Gastrocnemius medialis (tissue), 4 donors: ENCODE measurements around the gene IL27RA. TPM values are rescaled to one million over a fixed set of nuclear protein-coding genes. Genes with fewer than 3 reads are reported as not detected.

ENCODE experiments used
- ATAC-seq, 2 donors: fragments of 150-250 bp; one replicate each; pipeline ENCODE4 v1.9.1; 2016
- DNase-seq, 2 donors: peaks; one replicate each; pipeline ENCODE4 v3.0.0-alpha.2; 2019
- H3K27ac ChIP-seq, 4 donors: fragments of 200-600 bp; sonication (generic); 1 replicate in 1 of 4; 2 replicates in 3 of 4; pipeline ENCODE4 v1.5.1; 2016 to 2018; ENCODE audit warnings: mild to moderate bottlenecking in 2 of 4, moderate library complexity in 1 of 4
- H3K27me3 ChIP-seq, 3 donors: fragments of 200-600 bp; sonication (generic) in 2 of 3; 1 replicate in 1 of 3; 2 replicates in 2 of 3; pipeline versions ENCODE4 v1.5.1 to v1.6.0; 2016 to 2019; ENCODE audit warnings: mild to moderate bottlenecking in 1 of 3, moderate library complexity in 1 of 3
- H3K36me3 ChIP-seq, 2 donors: fragments of 200-600 bp; sonication (generic) in 1 of 2; one replicate each; pipeline ENCODE4 v1.5.1; 2017 to 2018
- H3K4me1 ChIP-seq, 2 donors: fragments of 200-600 bp; sonication (generic) in 1 of 2; one replicate each; pipeline ENCODE4 v1.5.1; 2016 to 2017; ENCODE audit warnings: mild to moderate bottlenecking in 2 of 2
- H3K4me3 ChIP-seq, 4 donors: fragments of 200-600 bp; sonication (generic) in 3 of 4; 1 replicate in 1 of 4; 2 replicates in 3 of 4; pipeline ENCODE4 v1.5.1; 2016 to 2019; ENCODE audit warnings: mild to moderate bottlenecking in 2 of 4
- H3K9me3 ChIP-seq, 3 donors: fragments of 200-600 bp; sonication (generic) in 2 of 3; 1 replicate in 1 of 3; 2 replicates in 2 of 3; pipeline ENCODE4 v1.5.1; 2016 to 2019
- POLR2A ChIP-seq, 2 donors: fragments of 450-650 bp; IDR thresholded peaks; one replicate each; pipeline ENCODE4 v1.6.1; 2017; ENCODE audit warnings: antibody characterized with exemption in 2 of 2, mild to moderate bottlenecking in 2 of 2, moderate library complexity in 2 of 2
- in situ Hi-C, 4 donors: fragments of 200-750 bp; cut with MboI; loops; one replicate each; pipeline versions ENCODE4 v1.15.0 to v1.8.0; 2017; ENCODE audit warnings: low sequenced_read_pairs in 4 of 4
- intact Hi-C: fragments of 100-400 bp; cut with DNase I; formaldehyde crosslinking; loops from one replicate; pipeline ENCODE4 v1.15.1; 2023; ENCODE audit warnings: low total_unique reads
- total RNA-seq, 4 donors: library from RNA; depleted of rRNA; stranded (reverse); fragments of >200 nt; gene quantifications; one replicate each; pipeline versions ENCODE4 v1.1.0 to v1.2.3, GENCODE V29; 2016
- TF ChIP-seq, protein P1 (sequence below), 5 experiments: fragments of 450-650 bp in 3 of 5; fragments of 200-600 bp in 2 of 5; sonication (generic) in 2 of 5; IDR thresholded peaks in 4 of 5; conservative IDR thresholded peaks in 1 of 5; 1 replicate in 4 of 5; 2 replicates in 1 of 5; pipeline ENCODE4 v1.5.1; 2016 to 2019; ENCODE audit warnings: antibody characterized with exemption in 5 of 5, mild to moderate bottlenecking in 3 of 5, moderate library complexity in 3 of 5

The IL27RA gene
- total RNA-seq, 4 donors from 2014 or later = 1.4 to 3.7 (median 2.0) TPM

GRCh38 chr19:14061751-14062557 is 30.4 kb downstream of the IL27RA start, which contains the start of gene PALM3:
TSS of gene PALM3 (minus strand) at chr19:14062076. CDS start at chr19:14061980, 96 bp downstream.
- Histone ChIP-seq H3K27ac (no peak within 1 kb of the TSS), H3K9me3 (no peaks in the 10 kb centered on the region), H3K4me3 (no peak within 1 kb of the TSS), H3K27me3 (peaks cover 20 to 53% (median 40%) of the 10 kb centered on the region in 3 donors), H3K36me3 (no peaks in the 10 kb centered on the region), H3K4me1 (peaks cover 0 to 4% of the 10 kb centered on the region in 2 donors)
- DNase-seq (no peak), ATAC-seq (no peak)
- TF ChIP-seq, protein P1, sequence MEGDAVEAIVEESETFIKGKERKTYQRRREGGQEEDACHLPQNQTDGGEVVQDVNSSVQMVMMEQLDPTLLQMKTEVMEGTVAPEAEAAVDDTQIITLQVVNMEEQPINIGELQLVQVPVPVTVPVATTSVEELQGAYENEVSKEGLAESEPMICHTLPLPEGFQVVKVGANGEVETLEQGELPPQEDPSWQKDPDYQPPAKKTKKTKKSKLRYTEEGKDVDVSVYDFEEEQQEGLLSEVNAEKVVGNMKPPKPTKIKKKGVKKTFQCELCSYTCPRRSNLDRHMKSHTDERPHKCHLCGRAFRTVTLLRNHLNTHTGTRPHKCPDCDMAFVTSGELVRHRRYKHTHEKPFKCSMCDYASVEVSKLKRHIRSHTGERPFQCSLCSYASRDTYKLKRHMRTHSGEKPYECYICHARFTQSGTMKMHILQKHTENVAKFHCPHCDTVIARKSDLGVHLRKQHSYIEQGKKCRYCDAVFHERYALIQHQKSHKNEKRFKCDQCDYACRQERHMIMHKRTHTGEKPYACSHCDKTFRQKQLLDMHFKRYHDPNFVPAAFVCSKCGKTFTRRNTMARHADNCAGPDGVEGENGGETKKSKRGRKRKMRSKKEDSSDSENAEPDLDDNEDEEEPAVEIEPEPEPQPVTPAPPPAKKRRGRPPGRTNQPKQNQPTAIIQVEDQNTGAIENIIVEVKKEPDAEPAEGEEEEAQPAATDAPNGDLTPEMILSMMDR (IDR thresholded peaks at IDR 0.05 in 4 of 5, conservative IDR thresholded peaks at IDR 0.05 in 1 of 5) = no peak
- no peak for TF ChIP-seq POLR2A (IDR thresholded peaks at IDR 0.05)
- in situ Hi-C loops (loop anchor here (25.0 kb wide), 2 partner anchors 450 to 475 kb away; no protein-coding TSS in a partner anchor), intact Hi-C loops (no loop called here)

DNA sequence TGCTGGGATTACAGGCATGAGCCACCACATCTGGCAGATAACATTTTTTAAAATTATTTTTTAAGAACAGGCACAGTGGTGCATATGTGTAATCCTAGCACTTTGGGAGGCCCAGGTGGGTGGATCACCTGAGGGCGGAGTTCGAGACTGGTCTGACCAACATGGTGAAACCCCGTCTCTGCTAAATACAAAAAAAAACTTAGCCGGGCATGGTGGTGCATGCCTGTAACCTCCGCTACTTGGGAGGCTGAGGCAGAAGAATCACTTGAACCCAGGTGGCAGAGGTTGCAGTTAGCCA is 30.9 kb downstream of the IL27RA start:
- H3K9me3 ChIP-seq = no peaks in the 10 kb centered on the region
- no peaks in the 10 kb centered on the region for H3K36me3 ChIP-seq
- no peak overlapping the region for H3K27ac ChIP-seq
- intact Hi-C loops (no loop called here), in situ Hi-C loops (loop anchor here (25.0 kb wide), 2 partner anchors 450 to 475 kb away; no protein-coding TSS in a partner anchor)
- ATAC-seq (no peak), DNase-seq (no peak)
- H3K4me3 ChIP-seq = no peak overlapping the region
- no peak for TF ChIP-seq POLR2A (IDR thresholded peaks at IDR 0.05)
- TF ChIP-seq, protein P1 (IDR thresholded peaks at IDR 0.05 in 4 of 5, conservative IDR thresholded peaks at IDR 0.05 in 1 of 5) = no peak
- H3K27me3 ChIP-seq = peaks cover 20 to 49% (median 35%) of the 10 kb centered on the region in 3 donors
- H3K4me1 ChIP-seq = peaks cover 0 to 4% of the 10 kb centered on the region in 2 donors

DNA sequence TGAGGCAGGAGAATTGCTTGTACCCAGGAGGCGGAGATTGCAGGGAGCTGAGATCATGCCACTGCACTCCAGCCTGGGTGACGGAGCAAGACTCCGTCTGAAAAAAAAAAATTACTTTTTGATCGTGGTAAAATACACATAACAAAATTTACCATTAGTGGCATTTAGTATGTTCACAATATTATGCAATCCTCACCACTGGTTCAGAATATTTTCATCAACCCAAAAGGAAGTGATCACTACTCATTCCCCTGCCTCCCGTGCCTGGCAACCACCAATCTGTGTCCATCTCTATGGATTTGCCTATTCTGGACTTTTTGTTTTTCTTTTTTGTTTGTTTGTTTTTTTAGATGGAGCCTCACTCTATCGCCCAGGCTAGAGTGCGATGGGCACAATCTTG is 31.5 kb downstream of the IL27RA start:
- H3K4me3 ChIP-seq = no peak overlapping the region
- TF ChIP-seq POLR2A (IDR thresholded peaks at IDR 0.05) = no peak
- ATAC-seq = no peak
- no peak overlapping the region for H3K27ac ChIP-seq
- no peaks in the 10 kb centered on the region for H3K9me3 ChIP-seq
- H3K4me1 ChIP-seq = peaks cover 0 to 4% of the 10 kb centered on the region in 2 donors
- peaks cover 16 to 43% (median 29%) of the 10 kb centered on the region in 3 donors for H3K27me3 ChIP-seq
- in situ Hi-C loops (loop anchor here (25.0 kb wide), 2 partner anchors 451 to 476 kb away; no protein-coding TSS in a partner anchor), intact Hi-C loops (no loop called here)
- no peak for DNase-seq
- H3K36me3 ChIP-seq = no peaks in the 10 kb centered on the region

- Histone ChIP-seq H3K27ac (no peak overlapping the region), H3K36me3 (no peaks in the 10 kb centered on the region), H3K9me3 (no peaks in the 10 kb centered on the region), H3K4me3 (no peak overlapping the region), H3K27me3 (peaks cover 0 to 16% (median 0%) of the 10 kb centered on the region in 3 donors), H3K4me1 (no peaks in the 10 kb centered on the region)
- DNase-seq (no peak), ATAC-seq (no peak)
- in situ Hi-C loops = loop anchor here (25.0 kb wide), 2 partner anchors 454 to 479 kb away; no protein-coding TSS in a partner anchor
- intact Hi-C loops = no loop called here
- TF ChIP-seq, protein P1 (IDR thresholded peaks at IDR 0.05 in 4 of 5, conservative IDR thresholded peaks at IDR 0.05 in 1 of 5) = no peak
- no peak for TF ChIP-seq POLR2A (IDR thresholded peaks at IDR 0.05)
These were observed 34.6 kb downstream of the IL27RA start for GRCh38 chr19:14066134-14066533.
